SU-DHL-6 (cell line): ENCODE results near the gene TMEM203.

ENCODE experiments used
- EZH2phosphoT487 ChIP-seq: fragments of 200-600 bp; sonication (generic), shearing (Covaris generic); conservative IDR thresholded peaks from 2 replicates; pipeline ENCODE4 v1.6.1; 2018; ENCODE audit warnings: mild to moderate bottlenecking, antibody characterized with exemption, low read length, moderate library complexity, mixed read lengths
- TF ChIP-seq, protein P1 (sequence below): fragments of 200-600 bp; sonication (generic); IDR thresholded peaks from one replicate; pipeline ENCODE4 v1.5.1; 2017; ENCODE audit warnings: antibody characterized with exemption, mild to moderate bottlenecking, low read length, moderate library complexity; ENCODE audit not compliant: insufficient read depth, poor library complexity, severe bottlenecking

DNA sequence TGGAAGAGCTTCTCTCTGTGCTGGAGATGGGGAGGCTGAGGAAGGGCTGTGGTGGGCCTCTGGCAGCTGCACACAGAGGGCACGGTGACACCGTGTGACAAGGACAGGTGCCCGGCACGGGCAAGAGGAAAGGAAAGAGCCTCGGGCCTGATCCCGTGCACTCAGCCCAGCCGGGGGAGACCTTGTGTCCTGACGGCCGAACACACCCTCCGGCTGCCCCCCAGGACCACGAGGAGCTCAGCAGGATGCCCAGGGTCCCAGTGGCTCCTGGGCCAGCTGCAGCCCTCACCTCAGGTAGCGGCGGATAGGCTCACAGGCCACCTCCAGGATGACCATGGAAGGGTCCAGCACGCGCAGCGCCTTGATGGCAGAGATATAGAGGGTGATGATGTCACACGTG lies 22.6 kb downstream of the TMEM203 start:
- TF ChIP-seq, protein P1, sequence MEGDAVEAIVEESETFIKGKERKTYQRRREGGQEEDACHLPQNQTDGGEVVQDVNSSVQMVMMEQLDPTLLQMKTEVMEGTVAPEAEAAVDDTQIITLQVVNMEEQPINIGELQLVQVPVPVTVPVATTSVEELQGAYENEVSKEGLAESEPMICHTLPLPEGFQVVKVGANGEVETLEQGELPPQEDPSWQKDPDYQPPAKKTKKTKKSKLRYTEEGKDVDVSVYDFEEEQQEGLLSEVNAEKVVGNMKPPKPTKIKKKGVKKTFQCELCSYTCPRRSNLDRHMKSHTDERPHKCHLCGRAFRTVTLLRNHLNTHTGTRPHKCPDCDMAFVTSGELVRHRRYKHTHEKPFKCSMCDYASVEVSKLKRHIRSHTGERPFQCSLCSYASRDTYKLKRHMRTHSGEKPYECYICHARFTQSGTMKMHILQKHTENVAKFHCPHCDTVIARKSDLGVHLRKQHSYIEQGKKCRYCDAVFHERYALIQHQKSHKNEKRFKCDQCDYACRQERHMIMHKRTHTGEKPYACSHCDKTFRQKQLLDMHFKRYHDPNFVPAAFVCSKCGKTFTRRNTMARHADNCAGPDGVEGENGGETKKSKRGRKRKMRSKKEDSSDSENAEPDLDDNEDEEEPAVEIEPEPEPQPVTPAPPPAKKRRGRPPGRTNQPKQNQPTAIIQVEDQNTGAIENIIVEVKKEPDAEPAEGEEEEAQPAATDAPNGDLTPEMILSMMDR: no peak
- no peak for TF ChIP-seq EZH2phosphoT487
